Suppressor macrophage treated with lipopolysaccharide for 4 hours (primary cell): Measurements from ENCODE around the gene RNF11.
A peak's percentile ranks its signal among the peaks of the same experiment; 100 is the strongest.
"Not testable (repeated sequence)": the region's sequence is repeated elsewhere in the genome, so short reads cannot be mapped to it uniquely, and the experiment has no call there.

Experiments
- DNase-seq: peaks from one replicate; pipeline ENCODE4 v3.0.0-alpha.2; 2020

The RNF11 gene

DNA sequence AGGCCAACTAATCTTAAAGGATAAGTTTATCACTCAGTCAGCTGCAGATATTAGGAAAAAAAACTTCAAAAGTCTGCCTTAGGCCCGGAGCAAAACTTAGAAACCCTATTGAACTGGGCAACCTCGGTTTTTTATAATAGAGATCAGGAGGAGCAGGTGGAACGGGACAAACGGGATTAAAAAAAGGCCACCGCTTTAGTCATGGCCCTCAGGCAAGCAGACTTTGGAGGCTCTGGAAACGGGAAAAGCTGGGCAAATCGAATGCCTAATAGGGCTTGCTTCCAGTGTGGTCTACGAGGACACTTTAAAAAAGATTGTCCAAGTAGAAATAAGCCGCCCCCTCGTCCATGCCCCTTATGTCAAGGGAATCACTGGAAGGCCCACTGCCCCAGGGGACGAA, 7.6 kb upstream of the RNF11 start:
- DNase-seq: not testable (repeated sequence)

- no peak for DNase-seq
Observed at GRCh38 chr1:51230501-51231078, 5.5 kb upstream of the RNF11 start.

DNA sequence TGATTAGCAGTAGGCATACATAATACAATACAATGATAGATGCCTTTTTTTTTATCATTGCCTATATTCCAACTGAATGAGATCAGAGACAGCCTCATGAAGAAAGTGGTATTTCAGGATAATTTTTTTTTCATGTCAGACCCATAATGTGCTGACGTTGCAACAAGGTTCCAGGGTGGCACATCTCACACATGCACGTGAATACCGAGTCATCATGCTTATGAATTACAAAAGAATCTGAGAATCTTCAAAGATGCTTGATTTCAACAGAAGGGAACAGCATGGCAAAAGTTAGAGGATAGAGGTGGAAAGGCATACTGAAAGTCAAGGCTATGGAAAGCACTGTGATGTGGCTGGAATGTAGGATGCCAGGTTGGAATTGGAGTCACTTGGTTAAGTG, 5.0 kb upstream of the RNF11 start:
- DNase-seq: peak; percentile 52

DNA sequence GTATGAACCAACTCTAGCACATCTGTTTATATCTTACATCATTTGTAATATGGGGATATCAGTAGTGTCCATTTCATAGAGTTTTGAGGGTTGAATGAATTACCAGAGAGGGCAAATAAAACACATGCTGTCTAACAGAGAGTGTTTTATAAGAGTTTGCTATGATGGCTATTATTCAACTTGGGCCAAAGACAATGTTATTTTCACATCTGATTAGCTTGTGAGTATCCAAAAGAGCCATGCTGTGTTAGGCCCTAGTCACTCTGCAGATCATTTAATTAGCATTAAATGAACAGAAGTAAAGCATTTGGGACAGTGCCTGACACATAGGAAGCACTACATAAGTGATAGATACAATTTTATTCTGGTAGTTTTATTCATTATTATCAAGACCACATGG, 4.2 kb upstream of the RNF11 start:
- DNase-seq: no peak

DNA sequence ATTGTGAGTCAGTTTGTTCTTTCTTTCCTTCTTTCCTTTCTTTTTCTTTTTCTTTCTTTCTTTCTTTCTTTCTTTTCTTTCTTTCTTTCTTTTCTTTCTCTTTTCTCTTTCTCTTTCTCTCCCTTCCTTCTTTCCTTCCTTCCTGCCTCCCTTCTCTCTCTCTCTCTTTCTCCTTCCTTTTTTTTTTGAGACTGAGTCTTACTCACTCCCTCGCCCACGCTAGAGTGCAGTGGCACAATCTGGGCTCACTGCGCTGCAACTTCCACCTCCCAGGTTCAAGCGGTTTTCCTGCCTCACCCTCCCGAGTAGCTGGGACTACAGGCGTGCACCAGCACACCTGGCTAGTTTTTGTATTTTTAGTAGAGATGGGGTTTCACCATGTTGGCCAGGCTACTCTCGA, 1.8 kb upstream of the RNF11 start:
- DNase-seq: peak; percentile 68

DNA sequence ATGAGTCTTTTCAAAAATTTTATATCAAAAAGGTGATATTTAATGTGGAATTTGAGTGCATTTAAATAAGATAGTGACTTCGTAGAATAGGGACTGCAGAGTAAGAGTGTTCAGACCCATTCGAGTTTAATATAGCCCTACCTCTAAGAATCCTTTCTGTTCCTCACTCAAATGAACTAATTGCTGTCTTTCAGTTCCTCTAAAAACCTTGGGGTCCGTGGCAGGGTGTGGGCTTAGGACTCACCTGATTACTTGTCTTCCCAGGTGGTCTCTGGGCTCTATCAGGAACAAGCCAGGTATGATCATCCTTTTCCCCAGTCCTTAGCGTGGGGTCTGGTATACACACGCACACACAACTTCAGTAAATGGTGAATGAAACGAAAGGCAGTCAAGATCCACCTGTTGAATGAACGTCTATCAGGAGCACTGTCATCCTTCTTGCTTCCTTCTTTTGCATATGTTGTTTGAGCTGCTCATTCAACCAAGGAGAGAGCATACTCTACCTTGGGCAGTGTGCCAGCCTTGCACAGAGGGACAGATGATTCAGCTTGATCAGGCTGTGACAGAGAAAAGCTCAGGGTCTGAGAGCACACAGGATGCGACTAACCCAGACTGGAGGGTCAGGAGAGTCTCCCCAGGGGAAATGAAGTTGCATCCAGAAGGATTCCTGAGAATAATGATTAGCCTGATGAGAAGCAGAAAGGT, 1.2 kb upstream of the RNF11 start:
- peak; percentile 50 for DNase-seq

DNA sequence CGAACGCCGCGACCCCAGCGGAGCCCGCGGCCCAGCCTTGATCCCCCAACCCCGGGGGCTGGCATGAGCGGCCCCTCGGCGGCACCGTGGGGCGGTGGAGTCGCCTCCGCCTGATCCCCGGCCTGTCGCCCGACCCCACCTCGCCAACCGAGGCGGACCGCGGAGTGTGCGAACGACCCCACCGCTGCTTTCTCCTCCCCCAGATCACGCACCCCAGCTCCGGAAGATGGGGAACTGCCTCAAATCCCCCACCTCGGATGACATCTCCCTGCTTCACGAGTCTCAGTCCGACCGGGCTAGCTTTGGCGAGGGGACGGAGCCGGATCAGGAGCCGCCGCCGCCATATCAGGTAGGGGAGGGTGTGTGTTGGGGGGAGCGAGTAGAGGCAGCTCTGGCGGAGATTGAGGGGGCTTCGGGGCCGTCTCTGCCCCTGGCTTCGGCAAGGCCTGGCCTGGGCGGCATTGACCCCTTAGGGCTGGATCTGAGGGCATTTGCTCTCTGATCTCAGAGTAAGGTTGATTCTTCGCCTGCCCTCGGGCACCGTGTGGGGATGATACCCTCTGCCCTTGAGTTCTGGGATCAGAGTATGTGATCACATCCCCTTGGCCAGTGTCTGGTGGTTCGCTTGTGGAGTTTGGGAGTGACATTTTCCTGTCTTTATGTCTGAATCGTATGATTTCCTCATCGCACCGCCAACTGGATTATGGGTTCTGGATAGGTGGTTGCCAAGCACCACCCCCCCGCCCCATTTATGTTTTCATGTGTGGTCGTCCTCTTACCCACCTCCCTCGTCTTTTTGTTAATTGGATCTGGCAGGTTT, 668 bp downstream of the RNF11 start:
- peak; percentile 30 for DNase-seq

- DNase-seq: no peak
Observed at GRCh38 chr1:51237351-51238033, 1.4 kb downstream of the RNF11 start.

GRCh38 chr1:51238034-51238403, 1.9 kb downstream of the RNF11 start:
- DNase-seq: no peak

DNA sequence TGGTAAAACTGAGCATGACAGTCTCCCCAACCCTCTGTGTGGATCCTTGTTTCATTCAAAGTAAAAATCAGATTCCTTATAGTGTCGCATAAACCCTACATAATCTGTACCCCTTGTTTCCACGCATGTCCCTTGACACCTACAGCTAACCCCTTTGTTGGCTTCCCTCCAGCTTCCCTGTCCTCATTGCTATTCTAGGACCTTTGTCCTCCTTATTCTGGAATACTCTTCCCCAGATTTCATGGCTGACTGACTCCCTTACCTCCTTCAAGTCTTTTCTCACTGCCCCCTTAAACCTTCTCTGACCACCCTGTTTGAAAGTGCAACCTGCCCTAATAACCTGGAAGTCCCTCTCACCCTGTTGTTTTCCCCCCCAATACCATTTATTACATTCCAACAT, 4.0 kb downstream of the RNF11 start:
- no peak for DNase-seq

DNA sequence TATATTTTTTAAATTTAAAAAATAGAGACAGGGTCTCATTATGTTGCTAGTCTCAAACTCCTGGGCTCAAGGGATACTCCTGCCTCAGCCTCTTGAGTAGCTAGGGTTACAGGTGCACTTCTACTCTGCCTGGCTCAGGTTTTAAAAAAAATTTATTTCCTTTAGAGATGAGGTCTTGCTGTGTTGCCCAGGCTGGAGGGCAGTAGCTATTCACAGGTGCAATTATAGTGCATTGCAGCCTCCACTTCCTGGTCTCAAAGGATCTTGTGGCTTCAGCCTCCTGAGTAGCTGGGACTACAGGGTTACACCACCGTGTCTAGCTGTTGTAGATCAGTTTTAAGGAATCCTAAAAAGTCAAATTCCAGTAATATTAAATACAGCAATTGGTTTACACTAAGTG, 5.0 kb downstream of the RNF11 start:
- DNase-seq: no peak

- DNase-seq: no peak
Observed at GRCh38 chr1:51242546-51242945, 6.5 kb downstream of the RNF11 start.

- no peak for DNase-seq
Observed at GRCh38 chr1:51247022-51247421, 10.9 kb downstream of the RNF11 start.

- DNase-seq: no peak
Observed at GRCh38 chr1:51247499-51247898, 11.4 kb downstream of the RNF11 start.

DNA sequence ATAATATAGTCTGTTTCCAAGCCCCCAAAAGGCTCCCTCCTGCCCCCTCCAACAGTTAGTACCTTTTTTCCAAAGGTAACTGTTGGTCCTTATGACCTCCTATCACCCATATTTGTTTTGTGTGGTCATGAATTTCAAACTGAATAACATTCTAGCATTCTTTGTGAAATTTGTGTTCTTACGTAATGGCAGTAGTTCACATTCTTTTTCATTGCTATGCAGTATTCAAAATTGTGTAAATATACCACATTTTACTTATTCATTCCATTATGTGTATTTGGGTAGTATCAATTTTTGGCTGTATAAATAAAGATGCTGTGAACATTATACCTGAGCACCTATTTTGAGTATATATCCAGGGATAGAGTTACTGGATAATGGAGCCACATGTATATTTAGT, 13.4 kb downstream of the RNF11 start:
- DNase-seq: no peak

- DNase-seq: not testable (repeated sequence)
Observed at GRCh38 chr1:51250729-51251128, 14.7 kb downstream of the RNF11 start.

- DNase-seq: not testable (repeated sequence)
Observed at GRCh38 chr1:51251165-51251564, 15.1 kb downstream of the RNF11 start.

GRCh38 chr1:51252366-51252765, 16.3 kb downstream of the RNF11 start:
- no peak for DNase-seq

DNA sequence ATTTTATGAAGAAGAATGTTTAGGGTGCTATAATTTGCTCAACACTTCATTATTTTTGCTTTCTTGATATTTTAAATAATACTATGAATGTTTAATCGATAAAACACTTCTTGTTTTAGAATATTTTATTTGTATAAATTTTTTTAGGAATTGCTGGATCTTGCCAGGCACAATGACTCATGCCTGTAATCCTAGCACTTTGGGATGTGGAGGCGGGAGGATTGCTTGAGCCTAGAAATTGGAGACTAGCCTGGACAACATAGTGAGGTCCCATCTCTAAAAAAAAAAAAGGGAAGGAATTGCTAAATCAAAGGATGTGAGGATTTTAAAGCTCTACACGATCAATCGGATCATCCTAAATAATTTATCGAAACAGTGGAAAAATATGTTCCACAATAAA, 17.6 kb downstream of the RNF11 start:
- no peak for DNase-seq

DNA sequence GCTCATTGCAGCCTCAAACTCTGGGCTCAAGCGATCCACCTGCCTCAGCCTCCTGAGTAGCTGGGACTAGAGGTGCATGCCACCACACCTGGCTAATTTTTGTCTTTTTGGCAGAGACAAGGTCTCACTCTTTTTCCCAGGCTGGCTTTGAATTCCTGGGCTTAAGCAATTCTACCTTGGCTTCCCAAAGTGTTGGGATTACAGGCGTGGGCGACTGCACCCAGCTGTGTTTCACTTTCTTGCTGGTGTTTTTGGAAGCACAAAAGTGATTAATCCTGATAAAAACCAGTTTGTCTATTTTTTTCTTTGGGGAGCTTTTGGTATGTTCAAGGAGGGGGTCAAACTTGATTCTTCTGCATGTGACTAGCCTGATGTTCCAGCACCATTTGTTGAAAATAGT, 19.3 kb downstream of the RNF11 start:
- no peak for DNase-seq

DNA sequence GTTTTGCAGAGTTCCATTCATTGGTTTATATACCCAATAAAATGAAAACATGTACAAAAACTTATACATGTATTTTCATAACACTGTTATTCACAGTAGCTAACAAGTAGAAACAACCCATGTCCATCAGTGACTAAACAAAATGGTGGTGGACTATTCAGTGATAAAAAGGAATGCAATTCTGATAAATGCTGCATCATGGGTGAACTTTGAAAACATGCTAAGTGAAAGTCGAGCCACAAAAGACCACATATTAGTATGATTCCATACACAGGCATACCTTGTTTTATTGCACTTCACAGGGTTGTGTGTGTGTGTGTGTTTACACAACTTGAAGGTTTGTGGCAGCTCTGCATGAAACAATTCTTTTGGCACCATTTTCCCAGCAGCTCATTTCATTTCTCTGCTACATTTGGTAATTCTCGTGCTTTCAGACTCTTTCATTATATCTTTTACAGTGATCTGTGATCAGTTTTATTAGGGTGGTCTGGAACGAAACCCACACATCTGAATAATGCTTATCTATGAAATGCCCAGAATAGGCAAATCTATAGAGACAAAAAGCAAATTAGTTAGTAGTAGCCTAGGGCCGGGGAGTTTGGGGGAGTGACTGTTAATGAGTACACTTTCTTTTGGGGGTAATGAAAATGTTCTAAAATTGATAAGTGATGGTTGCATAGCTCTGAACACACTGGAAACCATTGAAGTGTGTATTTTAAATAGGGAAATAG, 27.2 kb downstream of the RNF11 start:
- no peak for DNase-seq

GRCh38 chr1:51264451-51264850, 28.4 kb downstream of the RNF11 start:
- peak; percentile 20 for DNase-seq

- no peak for DNase-seq
Observed at GRCh38 chr1:51265618-51266017, 29.5 kb downstream of the RNF11 start.
